ENCODE measurements around the gene ICOS.

DNA sequence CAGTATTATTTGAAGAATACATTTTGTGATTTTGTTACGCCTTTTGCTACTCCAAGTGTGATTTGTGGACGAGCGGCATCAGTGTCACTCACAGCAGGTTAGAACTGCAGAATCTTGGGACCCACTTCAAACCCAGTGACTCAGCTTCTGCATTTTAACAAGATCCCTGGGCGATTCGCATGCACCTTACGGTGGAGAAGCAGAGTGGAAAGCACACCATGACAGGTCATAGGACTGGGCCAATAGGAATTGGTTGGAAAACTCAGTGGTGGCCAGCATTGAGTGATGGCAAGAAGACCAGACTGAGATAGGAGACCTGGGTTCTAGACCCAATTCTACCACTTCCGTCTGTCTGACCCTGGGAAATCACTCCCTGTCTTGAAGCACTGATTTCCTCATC is 42.7 kb upstream of the ICOS start:
- TF ChIP-seq, protein P1, sequence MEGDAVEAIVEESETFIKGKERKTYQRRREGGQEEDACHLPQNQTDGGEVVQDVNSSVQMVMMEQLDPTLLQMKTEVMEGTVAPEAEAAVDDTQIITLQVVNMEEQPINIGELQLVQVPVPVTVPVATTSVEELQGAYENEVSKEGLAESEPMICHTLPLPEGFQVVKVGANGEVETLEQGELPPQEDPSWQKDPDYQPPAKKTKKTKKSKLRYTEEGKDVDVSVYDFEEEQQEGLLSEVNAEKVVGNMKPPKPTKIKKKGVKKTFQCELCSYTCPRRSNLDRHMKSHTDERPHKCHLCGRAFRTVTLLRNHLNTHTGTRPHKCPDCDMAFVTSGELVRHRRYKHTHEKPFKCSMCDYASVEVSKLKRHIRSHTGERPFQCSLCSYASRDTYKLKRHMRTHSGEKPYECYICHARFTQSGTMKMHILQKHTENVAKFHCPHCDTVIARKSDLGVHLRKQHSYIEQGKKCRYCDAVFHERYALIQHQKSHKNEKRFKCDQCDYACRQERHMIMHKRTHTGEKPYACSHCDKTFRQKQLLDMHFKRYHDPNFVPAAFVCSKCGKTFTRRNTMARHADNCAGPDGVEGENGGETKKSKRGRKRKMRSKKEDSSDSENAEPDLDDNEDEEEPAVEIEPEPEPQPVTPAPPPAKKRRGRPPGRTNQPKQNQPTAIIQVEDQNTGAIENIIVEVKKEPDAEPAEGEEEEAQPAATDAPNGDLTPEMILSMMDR (conservative IDR thresholded peaks at IDR 0.05 in 1 of 2, IDR thresholded peaks at IDR 0.05 in 1 of 2; ENCODE audit: extremely low read depth in 1 of 2, insufficient read depth in 1 of 2, low read depth in 1 of 2, low read length in 2 of 2), result no peak
- TF ChIP-seq EZH2 (IDR thresholded peaks at IDR 0.05; ENCODE audit: borderline replicate concordance, low read length), result no peak

Measured in mammary epithelial cell (primary cell).